RWPE1 (cell line): ENCODE measurements around the gene GZMM.

Experiments used
- CTCF ChIA-PET: fragments of 350-600 bp; sonication (Branson Sonifier 250); formaldehyde crosslinking; extraction: SDS; loops from one replicate; lab custom pipeline; 2021; lab: Yijun Ruan, JAX
- POLR2A ChIA-PET: fragments of 400-600 bp; formaldehyde crosslinking; extraction: SDS; loops from one replicate; lab custom pipeline; 2020; ENCODE audit warnings: antibody characterized with exemption; ENCODE audit not compliant: low non-redundant PET; lab: Yijun Ruan, JAX
- DNase-seq: peaks from one replicate; pipeline ENCODE4 v3.0.0; 2012; ENCODE audit warnings: low spot score
- H3K27ac ChIP-seq: fragments of 450-650 bp; 2 replicates; pipeline ENCODE4 v1.5.1; 2017
- TF ChIP-seq, protein P1 (sequence below): fragments of 450-650 bp; conservative IDR thresholded peaks from 2 replicates; pipeline ENCODE4 v1.5.1; 2017; ENCODE audit warnings: low read depth, mild to moderate bottlenecking

Gene GZMM

DNA sequence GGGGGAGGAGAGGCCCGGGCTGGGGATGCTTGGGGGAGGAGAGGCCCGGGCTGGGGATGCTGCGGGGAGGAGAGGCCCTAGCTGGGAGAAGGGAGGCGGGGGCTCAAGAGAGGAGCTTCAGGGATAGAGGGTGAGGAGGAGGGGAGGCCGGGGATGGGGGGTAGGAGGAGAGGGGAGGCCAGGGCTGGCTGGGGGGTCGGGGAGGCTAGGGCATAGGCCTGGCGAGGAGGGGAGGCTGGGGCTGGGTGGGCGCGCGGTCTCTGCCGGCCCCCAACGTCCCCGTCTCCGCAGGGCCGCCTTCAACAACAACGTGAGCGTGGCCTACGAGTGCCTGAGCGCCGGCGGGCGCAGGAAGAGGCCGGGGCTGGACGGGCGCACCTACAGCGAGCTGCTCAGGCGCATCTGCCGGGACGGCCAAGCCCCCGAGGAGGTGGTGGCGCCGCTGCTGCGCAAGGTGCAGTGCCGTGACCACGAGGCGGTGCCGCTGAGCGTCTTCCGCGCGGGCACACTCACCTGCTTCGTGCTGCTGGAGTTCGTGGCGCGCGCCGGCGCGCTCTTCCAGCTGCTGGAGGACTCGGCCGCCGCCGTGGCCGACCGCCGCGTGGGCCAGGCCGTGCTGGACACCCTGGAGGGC is 25.1 kb upstream of the GZMM start:
- H3K27ac ChIP-seq = no peak overlapping the region
- TF ChIP-seq, protein P1, sequence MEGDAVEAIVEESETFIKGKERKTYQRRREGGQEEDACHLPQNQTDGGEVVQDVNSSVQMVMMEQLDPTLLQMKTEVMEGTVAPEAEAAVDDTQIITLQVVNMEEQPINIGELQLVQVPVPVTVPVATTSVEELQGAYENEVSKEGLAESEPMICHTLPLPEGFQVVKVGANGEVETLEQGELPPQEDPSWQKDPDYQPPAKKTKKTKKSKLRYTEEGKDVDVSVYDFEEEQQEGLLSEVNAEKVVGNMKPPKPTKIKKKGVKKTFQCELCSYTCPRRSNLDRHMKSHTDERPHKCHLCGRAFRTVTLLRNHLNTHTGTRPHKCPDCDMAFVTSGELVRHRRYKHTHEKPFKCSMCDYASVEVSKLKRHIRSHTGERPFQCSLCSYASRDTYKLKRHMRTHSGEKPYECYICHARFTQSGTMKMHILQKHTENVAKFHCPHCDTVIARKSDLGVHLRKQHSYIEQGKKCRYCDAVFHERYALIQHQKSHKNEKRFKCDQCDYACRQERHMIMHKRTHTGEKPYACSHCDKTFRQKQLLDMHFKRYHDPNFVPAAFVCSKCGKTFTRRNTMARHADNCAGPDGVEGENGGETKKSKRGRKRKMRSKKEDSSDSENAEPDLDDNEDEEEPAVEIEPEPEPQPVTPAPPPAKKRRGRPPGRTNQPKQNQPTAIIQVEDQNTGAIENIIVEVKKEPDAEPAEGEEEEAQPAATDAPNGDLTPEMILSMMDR = no peak
- POLR2A ChIA-PET = no interaction called here
- CTCF ChIA-PET = no interaction called here
- DNase-seq = no peak

DNA sequence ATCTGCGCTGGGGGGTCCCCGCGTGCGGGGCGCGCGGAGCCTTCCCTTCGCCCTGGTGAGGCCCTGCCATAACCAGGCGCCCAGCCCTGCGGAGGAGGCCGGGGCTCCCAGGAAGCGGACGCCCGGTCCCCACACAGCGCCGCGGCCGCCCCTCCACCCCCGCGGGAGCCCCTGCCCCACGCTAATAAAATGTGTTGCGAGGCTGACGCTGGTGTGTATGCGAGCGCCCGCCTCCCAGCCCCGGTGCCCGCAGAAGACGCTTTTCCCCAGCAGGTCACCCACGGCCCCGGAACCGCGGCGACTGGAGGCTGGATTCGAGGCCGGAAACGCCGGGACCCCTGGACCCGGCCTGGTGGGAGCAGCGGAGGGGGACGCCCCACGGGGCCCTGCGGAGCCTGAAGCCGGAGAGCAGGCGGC is 24.4 kb upstream of the GZMM start:
- ChIA-PET CTCF (no interaction called here), POLR2A (no interaction called here)
- no peak for DNase-seq
- TF ChIP-seq, protein P1 = no peak
- no peak overlapping the region for H3K27ac ChIP-seq

DNA sequence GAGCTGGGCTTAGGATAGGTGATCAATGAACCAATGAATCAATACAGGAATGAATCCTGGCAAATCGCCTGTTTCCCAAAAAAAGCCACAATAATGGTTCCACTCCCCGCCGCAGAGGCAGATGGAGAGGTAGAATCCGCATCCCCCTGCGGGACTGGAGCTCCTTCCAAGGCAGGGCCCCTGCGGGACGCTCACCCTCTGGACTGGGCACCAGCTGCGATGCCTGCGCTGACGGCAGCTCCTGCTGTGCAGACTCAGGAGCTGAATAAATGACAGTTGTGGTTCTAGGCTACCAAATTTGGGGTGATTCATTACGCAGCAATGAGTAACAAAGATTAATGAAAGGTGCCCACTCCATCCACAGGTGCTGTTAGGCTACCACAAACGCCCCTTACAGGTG is 21.1 kb upstream of the GZMM start:
- ChIA-PET CTCF (interaction anchor here (1.2 to 1.4 kb wide), 2 partner anchors 12 to 16 kb away, joined by 5 to 6 read pairs; no protein-coding TSS in a partner anchor), POLR2A (no interaction called here)
- TF ChIP-seq, protein P1 = no peak
- no peak for DNase-seq
- no peak overlapping the region for H3K27ac ChIP-seq

DNA sequence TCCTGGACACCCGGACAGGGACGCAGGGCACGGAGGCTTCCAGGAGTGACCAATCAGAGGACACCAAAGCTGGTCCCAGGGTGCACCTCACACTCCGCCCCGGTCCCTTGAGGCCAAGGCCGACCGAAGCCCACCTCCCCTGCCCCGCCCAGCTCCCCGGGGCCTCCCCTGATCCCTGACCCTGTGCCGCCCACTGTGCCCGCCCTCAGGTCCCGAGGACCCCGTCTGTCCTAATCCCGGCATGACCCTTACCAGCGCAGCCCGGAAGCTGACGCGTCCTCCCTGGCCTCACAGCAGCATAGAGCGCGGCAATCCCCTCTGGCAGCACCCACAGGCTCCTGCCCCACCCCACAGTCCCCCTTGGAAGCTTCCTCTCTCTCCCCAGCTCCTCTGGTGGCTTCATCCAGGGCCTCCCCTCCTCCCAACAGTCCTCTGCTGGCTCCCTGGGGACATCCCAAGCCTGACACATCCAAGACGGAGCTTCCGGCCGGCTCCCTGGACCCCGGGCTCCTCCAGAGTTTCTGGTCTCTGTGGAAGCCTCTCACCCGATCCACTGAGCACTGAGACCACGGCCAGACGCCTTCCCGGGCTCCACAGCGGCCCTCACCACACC is 19.7 kb upstream of the GZMM start:
- no peak for DNase-seq
- CTCF ChIA-PET = interaction anchor here (0.6 to 0.9 kb wide), 2 partner anchors 13 to 60 kb away, joined by 3 read pairs; no protein-coding TSS in a partner anchor

DNA sequence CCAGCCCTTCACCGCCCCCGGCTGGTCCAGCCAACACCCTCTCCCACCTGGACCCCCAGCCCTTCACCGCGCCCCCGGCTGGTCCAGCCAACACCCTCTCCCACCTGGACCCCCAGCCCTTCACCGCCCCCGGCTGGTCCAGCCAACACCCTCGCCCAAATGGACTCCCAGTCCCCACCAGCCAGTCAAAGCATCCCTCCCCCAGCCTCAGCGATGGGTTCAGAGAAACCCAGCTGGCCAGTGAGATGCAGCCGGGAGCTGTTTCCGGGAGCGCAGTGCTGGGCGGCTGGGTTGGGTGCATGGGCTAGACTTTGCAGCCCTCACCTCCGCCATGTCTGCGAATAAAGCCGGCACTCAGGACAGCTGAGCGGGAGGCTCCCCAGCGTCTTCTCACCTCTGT is 18.8 kb upstream of the GZMM start:
- TF ChIP-seq, protein P1 = no peak
- no peak for DNase-seq
- ChIA-PET POLR2A (no interaction called here), CTCF (no interaction called here)
- H3K27ac ChIP-seq = no peak overlapping the region

More for the DNA sequence above, 19.7 kb upstream of the GZMM start:
- H3K27ac ChIP-seq = no peak overlapping the region
- POLR2A ChIA-PET = no interaction called here
- TF ChIP-seq, protein P1 = no peak

DNA sequence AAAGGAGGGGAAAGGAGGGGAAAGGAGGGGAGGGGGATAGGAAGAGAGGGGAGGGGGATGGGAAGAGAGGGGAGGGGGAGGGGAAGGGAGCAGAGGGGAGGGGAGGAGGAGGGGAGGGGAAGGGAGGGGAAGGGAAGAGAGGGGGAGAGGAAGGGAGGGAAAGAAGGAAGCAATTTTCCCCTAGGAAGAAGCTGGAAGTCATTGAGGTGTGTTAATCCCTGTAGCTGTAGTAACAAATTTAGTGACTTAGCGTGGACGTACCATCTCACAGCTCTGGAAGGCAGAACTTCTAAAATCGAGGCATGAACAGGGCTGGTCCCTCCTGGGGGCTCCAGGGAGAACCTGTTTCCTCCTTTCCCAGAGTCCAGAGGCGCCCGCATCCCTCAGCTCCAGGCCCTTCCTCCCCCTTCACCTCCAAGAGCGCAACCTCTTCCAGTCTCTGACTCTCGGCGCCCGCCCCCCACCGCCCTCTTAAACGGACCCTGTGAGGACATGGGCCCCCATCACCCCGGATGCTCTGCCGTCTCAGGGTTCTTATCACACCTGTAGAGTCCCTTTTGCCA is 17.9 kb upstream of the GZMM start:
- CTCF ChIA-PET = interaction anchor here (0.7 kb wide), 1 partner anchor 102 kb away, joined by 5 read pairs; no protein-coding TSS in a partner anchor
- TF ChIP-seq, protein P1 = no peak
- H3K27ac ChIP-seq = no peak overlapping the region
- POLR2A ChIA-PET = interaction anchor here (0.6 kb wide), 1 partner anchor 158 kb away, joined by 12 read pairs; no protein-coding TSS in a partner anchor
- DNase-seq = no peak
